IPS DF 6.9 (cell line): ENCODE measurements around the gene LKAAEAR1.

ENCODE experiments used
- DNase-seq: peaks from one replicate; pipeline ENCODE4 v3.0.0-alpha.2; 2013; ENCODE audit warnings: low read depth, low spot score
- H3K27ac ChIP-seq: one replicate; pipeline ENCODE4 v1.5.1; 2013; ENCODE audit warnings: low read length, control low read depth
- H3K27me3 ChIP-seq: 2 replicates; pipeline ENCODE4 v1.6.1; 2013; ENCODE audit warnings: mild to moderate bottlenecking, low read length; ENCODE audit not compliant: control insufficient read depth, insufficient read depth
- H3K36me3 ChIP-seq: 2 replicates; pipeline ENCODE4 v1.6.1; 2013; ENCODE audit warnings: low read length; ENCODE audit not compliant: control insufficient read depth, insufficient read depth
- H3K4me1 ChIP-seq: 2 replicates; pipeline ENCODE4 v1.6.1; 2013; ENCODE audit warnings: low read length; ENCODE audit not compliant: control insufficient read depth, insufficient read depth
- H3K4me3 ChIP-seq: 2 replicates; pipeline ENCODE4 v1.5.1; 2013; ENCODE audit warnings: mild to moderate bottlenecking, low read length
- H3K9me3 ChIP-seq: 2 replicates; pipeline ENCODE4 v1.6.1; 2013; ENCODE audit warnings: low read length, inconsistent platforms; ENCODE audit not compliant: control insufficient read depth, insufficient read depth
- WGBS: extraction: QIAGEN DNeasy Blood & Tissue Kit; methylation state at CpG from one replicate; pipeline ENCODE4 v1.1.7; 2013; ENCODE audit warnings: mixed read lengths, missing lambda C conversion rate; ENCODE audit not compliant: insufficient read length, insufficient coverage; 5-methylcytosine and 5-hydroxymethylcytosine counted together

LKAAEAR1 gene

GRCh38 chr20:64055893-64056638 lies 28.1 kb downstream of the LKAAEAR1 start:
- Histone ChIP-seq H3K27me3 (no peaks in the 10 kb centered on the region), H3K4me1 (peaks cover 6% of the 10 kb centered on the region; the same call in 1 of the 2 replicates), H3K36me3 (no peaks in the 10 kb centered on the region), H3K27ac (no peak overlapping the region), H3K4me3 (no peak overlapping the region), H3K9me3 (no peaks in the 10 kb centered on the region)
- no CpG with 5 or more reads among the region's 22 CpGs for WGBS
- no peak for DNase-seq

- no peaks in the 10 kb centered on the region for H3K27me3 ChIP-seq
- no CpG with 5 or more reads among the region's 9 CpGs for WGBS
- H3K9me3 ChIP-seq: no peaks in the 10 kb centered on the region
- DNase-seq: no peak
- peaks cover 6% of the 10 kb centered on the region; the same call in 1 of the 2 replicates for H3K4me1 ChIP-seq
- no peak overlapping the region for H3K27ac ChIP-seq
- no peak overlapping the region for H3K4me3 ChIP-seq
- H3K36me3 ChIP-seq: no peaks in the 10 kb centered on the region
Measured at GRCh38 chr20:64055396-64055892, 28.8 kb downstream of the LKAAEAR1 start.

GRCh38 chr20:64053841-64054661 lies 30.1 kb downstream of the LKAAEAR1 start:
- H3K36me3 ChIP-seq: no peaks in the 10 kb centered on the region
- no peak for DNase-seq
- no peaks in the 10 kb centered on the region for H3K9me3 ChIP-seq
- no peak overlapping the region for H3K27ac ChIP-seq
- no CpG with 5 or more reads among the region's 17 CpGs for WGBS
- H3K4me3 ChIP-seq: no peak overlapping the region
- H3K4me1 ChIP-seq: peaks cover 8% of the 10 kb centered on the region; the same call in 1 of the 2 replicates
- peaks cover 5% of the 10 kb centered on the region for H3K27me3 ChIP-seq

- WGBS: no CpG with 5 or more reads among the region's 33 CpGs
- no peak for DNase-seq
- no peaks in the 10 kb centered on the region for H3K9me3 ChIP-seq
- H3K27me3 ChIP-seq: peaks cover 10% of the 10 kb centered on the region
- H3K4me1 ChIP-seq: peaks cover 9% of the 10 kb centered on the region
- no peaks in the 10 kb centered on the region for H3K36me3 ChIP-seq
- no peak overlapping the region for H3K27ac ChIP-seq
- no peak overlapping the region for H3K4me3 ChIP-seq
Measured at GRCh38 chr20:64052987-64053840, 31.0 kb downstream of the LKAAEAR1 start.

GRCh38 chr20:64052326-64052722 lies 31.9 kb downstream of the LKAAEAR1 start:
- peaks cover 8% of the 10 kb centered on the region for H3K4me1 ChIP-seq
- DNase-seq: no peak
- H3K36me3 ChIP-seq: no peaks in the 10 kb centered on the region
- H3K27me3 ChIP-seq: peaks cover 17% of the 10 kb centered on the region
- H3K9me3 ChIP-seq: no peaks in the 10 kb centered on the region
- H3K27ac ChIP-seq: no peak overlapping the region
- no peak overlapping the region for H3K4me3 ChIP-seq
- WGBS: no CpG with 5 or more reads among the region's 10 CpGs

- no peak for DNase-seq
- no CpG with 5 or more reads among the region's 15 CpGs for WGBS
- Histone ChIP-seq H3K4me1 (peaks cover 3% of the 10 kb centered on the region; the same call in 1 of the 2 replicates), H3K36me3 (no peaks in the 10 kb centered on the region), H3K27ac (no peak overlapping the region), H3K4me3 (no peak overlapping the region), H3K27me3 (peaks cover 23% of the 10 kb centered on the region), H3K9me3 (no peaks in the 10 kb centered on the region)
Measured at GRCh38 chr20:64051561-64052325, 32.5 kb downstream of the LKAAEAR1 start.

- H3K27me3 ChIP-seq: peaks cover 24% of the 10 kb centered on the region
- no CpG with 5 or more reads among the region's 11 CpGs for WGBS
- DNase-seq: no peak
- no peak overlapping the region for H3K27ac ChIP-seq
- H3K36me3 ChIP-seq: no peaks in the 10 kb centered on the region
- no peaks in the 10 kb centered on the region for H3K9me3 ChIP-seq
- H3K4me3 ChIP-seq: no peak overlapping the region
- peaks cover 3% of the 10 kb centered on the region; the same call in 1 of the 2 replicates for H3K4me1 ChIP-seq
Measured at GRCh38 chr20:64051033-64051452, 33.2 kb downstream of the LKAAEAR1 start.

GRCh38 chr20:64050261-64051032 lies 33.8 kb downstream of the LKAAEAR1 start:
- no peak for DNase-seq

GRCh38 chr20:64049878-64050260 lies 34.3 kb downstream of the LKAAEAR1 start:
- no CpG with 5 or more reads among the region's 16 CpGs for WGBS
- H3K4me3 ChIP-seq: no peak overlapping the region
- H3K27me3 ChIP-seq: peaks cover 24% of the 10 kb centered on the region
- H3K27ac ChIP-seq: no peak overlapping the region
- no peak for DNase-seq
- no peaks in the 10 kb centered on the region for H3K9me3 ChIP-seq
- H3K4me1 ChIP-seq: peaks cover 6% of the 10 kb centered on the region; the same call in 1 of the 2 replicates
- H3K36me3 ChIP-seq: no peaks in the 10 kb centered on the region

More at GRCh38 chr20:64050261-64051032, 33.8 kb downstream of the LKAAEAR1 start:
- H3K4me1 ChIP-seq: peaks cover 3% of the 10 kb centered on the region; the same call in 1 of the 2 replicates
- no peak overlapping the region for H3K27ac ChIP-seq
- H3K27me3 ChIP-seq: peaks cover 24% of the 10 kb centered on the region
- H3K4me3 ChIP-seq: no peak overlapping the region
- WGBS: no CpG with 5 or more reads among the region's 23 CpGs
- H3K9me3 ChIP-seq: no peaks in the 10 kb centered on the region
- no peaks in the 10 kb centered on the region for H3K36me3 ChIP-seq
